ENCODE measurements around the gene TRAF4.
A peak's percentile ranks its signal among the peaks of the same experiment; 100 is the strongest.
"Not testable (repeated sequence)": the region's sequence is repeated elsewhere in the genome, so short reads cannot be mapped to it uniquely, and the experiment has no call there.

The TRAF4 gene

DNA sequence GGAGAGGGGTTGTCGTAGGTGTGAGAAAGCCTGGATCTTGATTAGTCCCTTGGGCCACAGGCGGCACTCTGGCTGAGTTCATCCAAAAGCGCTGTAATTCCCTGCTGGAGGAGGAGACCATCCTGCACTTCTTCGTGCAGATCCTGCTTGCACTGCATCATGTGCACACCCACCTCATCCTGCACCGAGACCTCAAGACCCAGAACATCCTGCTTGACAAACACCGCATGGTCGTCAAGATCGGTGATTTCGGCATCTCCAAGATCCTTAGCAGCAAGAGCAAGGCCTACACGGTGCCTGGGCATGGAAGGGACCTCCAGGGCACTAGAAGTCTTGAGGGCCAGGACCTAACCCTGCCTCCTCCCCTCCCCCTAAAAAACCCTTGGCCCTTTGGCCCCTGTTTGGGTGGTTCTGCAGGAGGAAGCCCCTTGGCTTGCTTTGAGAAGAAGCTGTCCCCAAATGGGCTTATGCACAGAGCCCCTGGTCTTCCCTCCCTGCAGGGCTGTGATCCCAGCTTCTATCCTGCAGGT lies 9.0 kb upstream of the TRAF4 start:
- no peak for DNase-seq

GRCh38 chr17:28735242-28735722 lies 8.5 kb upstream of the TRAF4 start:
- DNase-seq, result no peak

DNA sequence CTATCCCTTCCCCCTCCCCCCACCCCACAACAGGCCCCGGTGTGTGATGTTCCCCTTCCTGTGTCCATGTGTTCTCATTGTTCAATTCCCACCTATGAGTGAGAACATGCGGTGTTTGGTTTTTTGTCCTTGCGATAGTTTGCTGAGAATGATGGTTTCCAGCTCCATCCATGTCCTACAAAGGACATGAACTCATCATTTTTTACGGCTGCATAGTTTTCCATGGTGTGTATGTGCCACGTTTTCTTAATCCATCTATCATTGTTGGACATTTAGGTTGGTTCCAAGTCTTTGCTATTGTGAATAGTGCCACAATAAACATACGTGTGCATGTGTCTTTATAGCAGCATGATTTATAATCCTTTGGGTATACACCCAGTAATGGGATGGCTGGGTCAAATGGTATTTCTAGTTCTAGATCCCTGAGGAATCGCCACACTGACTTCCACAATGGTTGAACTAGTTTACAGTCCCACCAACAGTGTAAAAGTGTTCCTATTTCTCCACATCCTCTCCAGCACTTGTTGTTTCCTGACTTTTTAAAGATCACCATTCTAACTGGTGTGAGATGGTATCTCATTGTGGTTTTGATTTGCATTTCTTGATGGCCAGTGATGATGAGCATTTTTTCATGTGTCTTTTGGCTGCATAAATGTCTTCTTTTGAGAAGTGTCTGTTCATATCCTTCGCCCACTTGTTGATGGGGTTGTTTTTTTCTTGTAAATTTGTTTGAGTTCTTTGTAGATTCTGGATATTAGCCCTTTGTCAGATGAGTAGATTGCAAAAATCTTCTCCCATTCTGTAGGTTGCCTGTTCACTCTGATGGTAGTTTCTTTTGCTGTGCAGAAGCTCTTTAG lies 7.7 kb upstream of the TRAF4 start:
- not testable (repeated sequence) for DNase-seq

- DNase-seq, result no peak
Observed at GRCh38 chr17:28737316-28737715, 6.5 kb upstream of the TRAF4 start.

DNA sequence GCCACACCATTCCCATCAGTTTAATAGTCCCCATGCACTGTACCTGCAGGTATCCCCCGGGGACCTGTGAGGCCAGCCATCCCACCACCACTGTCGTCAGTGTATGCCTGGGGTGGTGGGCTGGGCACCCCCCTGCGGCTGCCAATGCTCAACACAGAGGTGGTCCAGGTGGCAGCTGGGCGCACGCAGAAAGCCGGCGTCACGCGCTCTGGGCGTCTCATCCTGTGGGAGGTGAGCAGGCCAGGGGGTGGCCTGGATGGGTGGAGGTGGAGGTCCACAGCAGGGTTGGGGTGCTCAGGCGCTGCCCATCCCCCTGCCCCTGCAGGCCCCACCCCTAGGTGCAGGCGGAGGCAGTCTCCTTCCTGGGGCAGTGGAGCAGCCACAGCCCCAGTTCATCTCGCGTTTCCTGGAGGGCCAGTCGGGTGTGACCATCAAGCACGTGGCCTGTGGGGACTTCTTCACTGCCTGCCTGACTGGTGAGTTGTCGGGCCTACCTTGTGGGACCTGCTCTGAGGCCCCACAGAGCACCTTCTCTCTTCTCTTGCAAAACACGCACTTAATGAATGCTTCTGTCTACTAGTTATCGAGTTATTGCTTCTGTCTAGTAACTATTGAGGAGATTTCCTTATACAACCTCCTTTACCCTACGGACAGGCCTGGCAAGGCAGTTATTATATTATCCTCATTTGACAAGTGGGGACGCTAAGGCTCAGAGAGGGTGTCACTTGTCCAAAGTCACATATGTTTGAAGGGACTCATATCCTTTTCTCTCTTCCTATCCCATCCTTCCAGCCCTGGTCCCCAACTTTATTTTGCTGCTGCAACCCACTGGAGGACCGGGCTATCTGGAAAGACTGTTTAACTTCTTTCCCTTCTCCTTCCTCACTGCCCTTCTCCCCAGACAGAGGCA lies 5.8 kb upstream of the TRAF4 start:
- no peak for DNase-seq

DNA sequence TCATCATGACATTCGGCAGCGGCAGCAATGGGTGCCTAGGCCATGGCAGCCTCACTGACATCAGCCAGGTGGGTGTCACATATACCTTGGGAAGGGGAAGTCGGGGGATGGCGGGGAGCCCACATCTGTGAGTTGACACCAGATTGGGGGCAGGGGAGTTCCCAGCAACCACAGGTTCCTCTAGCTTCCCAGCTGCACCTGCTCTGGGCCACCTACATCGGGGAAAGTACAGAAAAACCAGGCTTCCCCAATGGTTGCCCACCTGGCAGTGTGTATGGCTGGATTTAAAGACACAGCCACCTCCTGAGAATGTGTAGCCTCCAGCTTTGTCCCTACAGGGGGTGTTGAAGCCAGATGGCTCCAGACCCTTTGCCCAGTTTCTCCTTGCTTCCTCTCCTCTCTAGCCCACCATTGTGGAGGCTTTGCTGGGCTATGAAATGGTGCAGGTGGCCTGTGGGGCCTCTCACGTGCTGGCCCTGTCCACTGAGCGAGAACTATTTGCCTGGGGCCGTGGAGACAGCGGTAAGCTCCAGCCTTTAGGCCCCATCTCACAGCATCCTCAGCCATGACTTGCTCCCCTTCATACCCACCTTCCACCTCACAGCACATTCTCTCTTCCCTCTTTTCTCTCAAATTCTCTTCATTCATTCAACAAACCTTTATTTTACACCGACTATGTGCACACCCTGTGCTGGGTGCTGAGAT lies 5.0 kb upstream of the TRAF4 start:
- DNase-seq, result peak; percentile 68

DNA sequence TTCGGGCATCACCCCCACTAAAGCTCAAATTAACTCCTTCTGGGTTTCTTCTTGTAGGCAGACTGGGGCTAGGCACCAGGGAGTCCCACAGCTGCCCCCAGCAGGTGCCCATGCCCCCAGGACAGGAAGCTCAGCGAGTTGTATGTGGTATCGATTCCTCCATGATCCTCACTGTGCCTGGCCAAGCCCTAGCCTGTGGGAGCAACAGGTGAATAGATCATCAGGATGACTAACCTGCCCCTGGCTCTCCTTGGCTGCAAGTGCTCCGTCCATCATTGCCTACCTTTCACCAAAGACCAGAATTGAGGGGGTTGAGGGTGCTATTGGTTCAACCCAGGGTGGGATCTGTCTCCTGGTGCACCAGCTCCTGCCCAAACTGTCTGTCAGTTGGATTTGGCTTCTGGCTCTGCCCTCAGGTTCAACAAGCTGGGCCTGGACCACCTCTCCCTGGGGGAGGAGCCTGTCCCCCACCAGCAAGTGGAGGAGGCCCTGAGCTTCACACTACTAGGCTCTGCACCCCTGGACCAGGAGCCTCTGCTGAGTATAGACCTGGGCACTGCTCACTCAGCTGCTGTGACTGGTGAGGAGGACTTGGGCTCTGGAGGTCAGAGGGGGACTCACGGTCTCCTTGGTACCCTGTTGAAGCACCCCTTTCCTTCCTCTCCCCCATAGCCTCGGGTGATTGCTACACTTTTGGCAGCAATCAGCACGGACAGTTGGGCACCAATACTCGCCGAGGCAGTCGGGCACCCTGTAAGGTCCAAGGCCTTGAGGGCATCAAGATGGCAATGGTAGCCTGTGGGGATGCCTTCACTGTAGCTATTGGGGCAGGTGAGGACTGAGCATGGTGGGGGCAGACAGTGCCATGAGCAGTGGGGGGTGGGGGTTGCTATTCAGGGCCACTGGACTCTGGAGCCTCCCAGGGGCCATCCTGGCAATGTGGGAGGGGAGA lies 3.1 kb upstream of the TRAF4 start:
- no peak for DNase-seq

DNA sequence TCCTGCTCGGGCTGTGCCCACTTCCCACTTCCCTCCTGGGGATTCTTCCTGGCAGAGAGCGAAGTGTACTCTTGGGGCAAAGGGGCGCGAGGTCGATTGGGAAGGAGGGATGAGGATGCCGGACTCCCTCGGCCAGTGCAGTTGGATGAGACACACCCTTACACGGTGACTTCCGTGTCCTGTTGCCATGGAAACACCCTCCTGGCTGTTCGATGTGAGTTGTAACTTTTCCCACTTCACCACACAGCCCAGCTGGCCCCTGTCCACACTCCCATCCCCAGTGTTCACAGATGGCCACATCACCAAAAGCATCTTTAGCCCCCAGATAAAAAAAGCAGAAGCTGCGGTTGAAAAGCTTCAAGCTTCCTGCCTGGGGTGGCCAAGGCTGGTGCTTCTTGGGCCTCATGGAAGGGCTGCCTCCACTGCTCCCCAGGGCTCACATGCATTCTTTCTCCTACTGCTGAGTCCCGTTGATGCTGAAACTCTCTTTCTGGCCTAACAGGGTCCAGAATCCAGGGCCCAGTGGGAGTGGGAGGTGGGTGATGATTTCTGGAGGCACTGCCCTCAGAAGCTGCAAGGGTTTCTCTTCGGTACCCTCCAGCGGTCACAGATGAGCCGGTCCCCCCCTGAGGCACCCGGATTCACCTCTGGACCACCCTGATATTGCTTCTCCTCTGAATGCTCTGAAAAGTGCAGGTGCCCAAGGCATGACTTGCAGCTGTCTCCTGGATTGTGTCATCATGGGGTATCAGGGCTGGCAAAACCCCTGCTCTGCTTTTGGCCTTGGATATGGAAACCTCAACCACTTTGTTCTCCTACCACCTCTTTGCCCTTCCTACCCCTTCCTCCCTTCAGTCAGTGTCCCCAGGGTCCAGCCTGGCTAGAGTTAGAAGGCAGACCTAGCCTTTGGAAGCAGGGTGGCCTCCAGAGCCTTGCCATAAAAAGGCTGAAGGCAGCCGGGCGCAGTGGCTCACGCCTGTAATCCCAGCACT lies 2.2 kb upstream of the TRAF4 start:
- no peak for DNase-seq

- DNase-seq, result peak; percentile 84
Observed at GRCh38 chr17:28744104-28744971, 527 bp downstream of the TRAF4 start.

DNA sequence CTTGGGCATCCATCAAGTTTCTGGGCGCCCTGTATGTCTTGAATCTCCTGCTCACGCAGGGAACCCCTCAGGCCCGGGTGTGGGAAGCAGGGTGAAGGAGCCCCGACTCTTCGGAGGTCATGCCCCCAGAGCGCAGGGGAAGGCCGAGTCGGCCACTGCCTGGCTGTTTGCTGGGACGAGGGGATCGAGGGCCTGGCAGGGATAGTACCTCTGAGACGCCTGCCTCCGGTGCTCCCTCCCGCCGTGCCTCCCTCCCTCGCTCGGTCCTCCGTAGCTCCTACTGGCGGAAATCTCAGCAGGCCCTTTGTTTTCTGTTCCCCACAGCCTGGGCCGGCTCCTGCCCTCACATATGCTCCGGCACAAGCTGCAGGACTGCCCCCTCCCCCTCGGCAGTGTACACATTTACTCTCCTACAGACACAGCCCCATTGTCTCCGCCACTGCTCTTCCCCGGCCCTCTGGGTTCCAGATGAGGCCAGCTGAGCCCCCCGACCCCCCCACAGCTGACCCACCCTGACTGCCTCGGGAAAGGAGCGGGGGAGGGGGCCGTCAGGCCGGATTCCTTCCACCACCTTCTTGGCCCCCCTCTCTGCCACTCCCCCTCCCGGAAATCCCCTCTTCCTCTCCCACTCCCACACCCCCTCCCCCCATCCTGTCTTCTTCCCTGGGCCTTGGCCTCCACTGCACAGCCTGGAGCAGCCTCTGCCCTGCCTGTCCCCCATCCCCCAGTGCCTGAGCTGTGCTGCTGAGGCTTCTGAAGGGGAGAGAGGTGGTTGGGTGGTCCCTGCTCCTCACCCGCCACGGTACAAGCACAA lies 1.4 kb downstream of the TRAF4 start:
- no peak for DNase-seq

GRCh38 chr17:28745786-28746411 lies 2.1 kb downstream of the TRAF4 start:
- DNase-seq, result no peak

- DNase-seq, result no peak
Observed at GRCh38 chr17:28746611-28747050, 2.8 kb downstream of the TRAF4 start.

DNA sequence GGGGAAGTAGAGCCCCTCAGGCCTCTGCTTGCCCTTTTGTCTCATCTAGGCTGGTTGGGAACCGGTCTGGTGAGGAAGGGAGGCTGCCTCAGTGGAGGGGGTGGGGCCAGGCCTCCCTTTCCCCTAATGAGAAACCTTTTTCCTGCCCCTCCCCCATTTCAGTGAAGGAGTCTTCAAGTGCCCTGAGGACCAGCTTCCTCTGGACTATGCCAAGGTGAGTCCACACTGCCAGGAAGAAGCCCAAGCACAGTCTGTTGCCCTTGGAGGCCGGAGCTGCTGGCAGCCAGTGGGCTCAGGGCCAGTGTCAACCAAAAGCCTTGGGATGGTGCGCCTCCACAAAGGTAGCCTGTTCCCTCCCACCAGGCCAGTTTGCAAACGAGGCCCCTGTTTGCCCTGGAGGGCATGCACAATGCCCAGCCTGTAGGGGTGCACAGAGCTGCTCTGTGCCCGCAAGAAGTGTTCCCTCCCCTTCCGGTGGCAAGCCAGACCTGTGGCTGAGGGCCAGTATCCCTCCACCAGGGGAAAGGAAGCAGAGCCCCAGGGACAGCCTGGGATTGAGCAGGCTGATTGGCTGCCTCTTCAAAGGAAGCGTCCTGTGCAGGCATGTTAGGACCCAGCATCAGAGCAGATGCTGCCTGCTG lies 3.4 kb downstream of the TRAF4 start:
- DNase-seq, result no peak

GRCh38 chr17:28747801-28748750 lies 4.3 kb downstream of the TRAF4 start:
- no peak for DNase-seq

DNA sequence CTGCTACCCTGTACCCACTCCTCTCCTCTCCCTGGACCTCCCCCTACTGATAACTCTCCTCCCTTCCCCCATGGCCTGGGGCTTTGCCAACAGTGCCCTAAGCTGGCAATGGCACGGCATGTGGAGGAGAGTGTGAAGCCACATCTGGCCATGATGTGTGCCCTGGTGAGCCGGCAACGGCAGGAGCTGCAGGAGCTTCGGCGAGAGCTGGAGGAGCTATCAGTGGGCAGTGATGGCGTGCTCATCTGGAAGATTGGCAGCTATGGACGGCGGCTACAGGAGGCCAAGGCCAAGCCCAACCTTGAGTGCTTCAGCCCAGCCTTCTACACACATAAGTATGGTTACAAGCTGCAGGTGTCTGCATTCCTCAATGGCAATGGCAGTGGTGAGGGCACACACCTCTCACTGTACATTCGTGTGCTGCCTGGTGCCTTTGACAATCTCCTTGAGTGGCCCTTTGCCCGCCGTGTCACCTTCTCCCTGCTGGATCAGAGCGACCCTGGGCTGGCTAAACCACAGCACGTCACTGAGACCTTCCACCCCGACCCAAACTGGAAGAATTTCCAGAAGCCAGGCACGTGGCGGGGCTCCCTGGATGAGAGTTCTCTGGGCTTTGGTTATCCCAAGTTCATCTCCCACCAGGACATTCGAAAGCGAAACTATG lies 5.2 kb downstream of the TRAF4 start:
- no peak for DNase-seq
